HUES48 (cell line): ENCODE data around the gene TSPAN16.

Experiments
- H3K27ac ChIP-seq: one replicate; pipeline ENCODE4 v1.7.0; 2013; ENCODE audit warnings: low read depth, low read length, inconsistent platforms
- H3K27me3 ChIP-seq: 2 replicates; pipeline ENCODE4 v1.6.1; 2013; ENCODE audit warnings: mild to moderate bottlenecking, low read length; ENCODE audit not compliant: control insufficient read depth, insufficient read depth
- H3K36me3 ChIP-seq: 2 replicates; pipeline ENCODE4 v1.6.1; 2013; ENCODE audit warnings: low read length; ENCODE audit not compliant: control insufficient read depth, insufficient read depth
- H3K4me1 ChIP-seq: 2 replicates; pipeline ENCODE4 v1.6.1; 2013; ENCODE audit warnings: mild to moderate bottlenecking, low read length; ENCODE audit not compliant: control insufficient read depth, insufficient read depth
- H3K4me3 ChIP-seq: 2 replicates; pipeline ENCODE4 v1.5.1; 2013; ENCODE audit warnings: mild to moderate bottlenecking, low read depth, low read length
- H3K9ac ChIP-seq: 2 replicates; pipeline ENCODE4 v1.6.1; 2013; ENCODE audit warnings: mild to moderate bottlenecking, low read depth, low read length, moderate library complexity
- H3K9me3 ChIP-seq: 2 replicates; pipeline ENCODE4 v1.6.1; 2013; ENCODE audit warnings: low read length; ENCODE audit not compliant: control insufficient read depth, insufficient read depth

The TSPAN16 gene

DNA sequence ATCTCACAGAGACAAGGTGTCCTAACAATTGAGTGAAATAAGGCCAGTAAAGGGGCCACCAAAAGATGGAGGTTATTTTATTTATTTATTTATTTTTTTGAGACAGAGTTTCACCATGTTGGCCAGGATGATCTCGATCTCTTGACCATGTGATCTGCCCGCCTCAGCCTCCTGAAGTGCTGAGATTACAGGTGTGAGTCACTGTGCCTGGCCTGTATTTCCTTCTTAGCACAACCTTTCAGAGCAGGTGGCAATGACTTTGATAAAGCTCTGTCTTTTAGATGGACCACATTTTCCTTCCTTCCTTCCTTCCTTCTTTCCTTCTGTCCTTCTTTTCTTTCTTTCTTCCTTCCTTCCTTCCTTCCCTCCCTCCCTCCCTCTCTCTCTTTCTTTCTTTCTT lies 22.7 kb upstream of the TSPAN16 start:
- Histone ChIP-seq H3K9ac (no peak overlapping the region), H3K4me1 (peaks cover 4% of the 10 kb centered on the region; the same call in 1 of the 2 replicates), H3K4me3 (no peak overlapping the region), H3K27ac (no peak overlapping the region), H3K9me3 (no peaks in the 10 kb centered on the region; the same call in 1 of the 2 replicates), H3K27me3 (no peaks in the 10 kb centered on the region), H3K36me3 (no peaks in the 10 kb centered on the region)

DNA sequence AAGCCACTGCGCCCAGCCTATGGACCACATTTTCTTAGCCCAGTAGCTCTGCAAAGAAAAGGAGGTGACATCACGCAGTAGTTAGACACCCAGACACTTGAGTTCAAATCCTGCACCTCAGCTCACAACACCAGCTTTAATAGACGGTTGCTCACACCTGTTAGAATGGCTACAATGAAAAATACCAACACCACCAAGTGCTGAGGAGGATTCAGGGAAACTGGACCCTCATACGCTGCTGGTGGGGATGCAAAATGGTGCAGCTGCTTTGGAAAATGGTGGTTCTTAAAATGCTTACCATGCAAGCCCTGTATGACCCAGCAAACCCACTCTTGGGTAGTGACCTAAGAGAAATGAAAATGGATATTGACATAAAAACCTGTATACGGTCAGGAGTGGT lies 22.0 kb upstream of the TSPAN16 start:
- H3K27ac ChIP-seq, result no peak overlapping the region
- no peaks in the 10 kb centered on the region for H3K27me3 ChIP-seq
- H3K36me3 ChIP-seq, result no peaks in the 10 kb centered on the region
- no peak overlapping the region for H3K4me3 ChIP-seq
- no peak overlapping the region for H3K9ac ChIP-seq
- H3K4me1 ChIP-seq, result peaks cover 4% of the 10 kb centered on the region; the same call in 1 of the 2 replicates
- no peaks in the 10 kb centered on the region; the same call in 1 of the 2 replicates for H3K9me3 ChIP-seq

DNA sequence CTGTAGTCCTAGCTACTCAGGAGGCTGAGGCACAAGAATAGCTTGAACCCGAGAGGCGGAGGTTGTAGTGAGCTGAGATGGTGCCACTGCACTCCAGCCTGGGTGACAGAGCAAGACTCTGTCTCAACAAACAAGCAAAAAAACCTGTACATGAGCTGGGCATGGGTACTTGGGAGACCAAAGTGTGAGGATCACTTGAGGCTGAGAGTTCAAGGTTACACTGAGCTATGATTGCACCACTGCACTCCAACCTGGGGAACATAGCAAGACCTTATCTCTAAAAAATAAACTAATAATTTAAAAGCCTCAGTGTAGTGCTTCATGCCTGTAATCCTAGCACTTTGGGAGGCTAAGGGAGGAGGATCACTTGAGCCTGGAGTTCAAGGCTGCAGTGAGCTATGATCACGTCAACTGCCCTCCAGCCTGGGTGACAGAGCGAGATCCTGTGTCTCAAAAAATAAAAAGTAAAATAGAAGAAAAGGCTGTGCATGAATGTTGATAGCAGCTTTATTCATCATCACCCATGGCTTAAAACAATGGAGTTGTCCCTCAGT lies 21.4 kb upstream of the TSPAN16 start:
- Histone ChIP-seq H3K27me3 (no peaks in the 10 kb centered on the region), H3K27ac (no peak overlapping the region), H3K4me3 (no peak overlapping the region), H3K9me3 (no peaks in the 10 kb centered on the region; the same call in 1 of the 2 replicates), H3K9ac (no peak overlapping the region), H3K4me1 (peaks cover 4% of the 10 kb centered on the region; the same call in 1 of the 2 replicates), H3K36me3 (no peaks in the 10 kb centered on the region)

DNA sequence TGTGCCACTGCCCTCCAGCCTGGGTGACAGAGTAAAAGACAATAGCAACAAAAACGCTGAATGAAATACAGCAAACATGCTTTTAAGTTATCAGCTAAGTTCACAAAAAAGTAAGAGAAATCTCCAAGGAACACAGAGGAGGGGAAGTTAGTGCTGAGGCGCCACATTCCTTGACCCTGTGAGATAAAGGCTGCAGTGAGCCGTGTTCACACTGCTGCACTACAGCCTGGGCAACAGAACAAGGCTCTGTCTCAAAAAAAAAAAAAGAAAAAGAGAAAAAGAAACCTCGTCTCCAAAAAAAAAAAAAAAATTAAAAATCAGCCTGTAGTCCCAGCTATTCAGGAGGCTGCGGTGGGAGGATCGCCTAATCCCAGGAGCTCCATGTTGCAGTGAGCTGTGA lies 17.3 kb upstream of the TSPAN16 start:
- Histone ChIP-seq H3K27ac (no peak overlapping the region), H3K9me3 (no peaks in the 10 kb centered on the region; the same call in 1 of the 2 replicates), H3K27me3 (no peaks in the 10 kb centered on the region), H3K36me3 (no peaks in the 10 kb centered on the region), H3K4me1 (peaks cover 4% of the 10 kb centered on the region; the same call in 1 of the 2 replicates), H3K4me3 (no peak overlapping the region), H3K9ac (no peak overlapping the region)

DNA sequence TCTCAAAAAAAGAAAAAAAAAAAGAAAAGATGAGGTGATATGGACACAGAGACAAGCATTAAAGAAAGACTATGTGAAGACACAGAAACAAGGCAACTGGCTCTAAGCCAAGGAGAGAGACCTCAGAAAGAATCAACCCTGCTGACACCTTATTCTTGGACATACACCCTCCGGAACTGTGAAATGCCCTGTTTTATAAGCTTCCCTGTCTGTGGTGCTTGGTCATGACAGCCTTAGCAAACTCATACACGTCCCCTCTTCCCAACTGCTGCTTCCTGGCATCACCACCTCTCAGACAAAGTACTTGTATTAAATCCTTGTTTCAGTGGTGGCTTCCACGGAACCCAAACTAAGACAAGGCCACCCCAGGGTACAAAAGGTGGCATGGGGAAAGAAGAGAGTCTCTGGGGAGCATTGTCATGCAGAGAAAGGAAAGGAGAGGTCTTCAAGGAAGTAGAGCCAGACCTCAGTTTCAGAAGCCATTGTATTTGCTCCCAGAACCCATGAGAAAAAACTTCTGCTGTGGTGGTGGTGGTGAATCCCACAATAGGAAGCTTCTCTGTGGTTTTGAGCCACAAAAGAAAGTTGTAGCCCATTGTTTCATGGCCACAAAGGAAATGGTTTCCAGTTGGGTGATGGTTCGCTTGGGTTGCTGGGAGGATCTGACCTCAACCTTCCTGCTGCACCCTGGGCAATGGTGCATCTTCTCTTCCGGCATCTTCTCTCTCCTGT lies 16.3 kb upstream of the TSPAN16 start:
- H3K36me3 ChIP-seq, result no peaks in the 10 kb centered on the region
- peaks cover 4% of the 10 kb centered on the region; the same call in 1 of the 2 replicates for H3K4me1 ChIP-seq
- no peak overlapping the region for H3K4me3 ChIP-seq
- H3K9ac ChIP-seq, result no peak overlapping the region
- no peaks in the 10 kb centered on the region for H3K27me3 ChIP-seq
- no peaks in the 10 kb centered on the region; the same call in 1 of the 2 replicates for H3K9me3 ChIP-seq
- no peak overlapping the region for H3K27ac ChIP-seq

DNA sequence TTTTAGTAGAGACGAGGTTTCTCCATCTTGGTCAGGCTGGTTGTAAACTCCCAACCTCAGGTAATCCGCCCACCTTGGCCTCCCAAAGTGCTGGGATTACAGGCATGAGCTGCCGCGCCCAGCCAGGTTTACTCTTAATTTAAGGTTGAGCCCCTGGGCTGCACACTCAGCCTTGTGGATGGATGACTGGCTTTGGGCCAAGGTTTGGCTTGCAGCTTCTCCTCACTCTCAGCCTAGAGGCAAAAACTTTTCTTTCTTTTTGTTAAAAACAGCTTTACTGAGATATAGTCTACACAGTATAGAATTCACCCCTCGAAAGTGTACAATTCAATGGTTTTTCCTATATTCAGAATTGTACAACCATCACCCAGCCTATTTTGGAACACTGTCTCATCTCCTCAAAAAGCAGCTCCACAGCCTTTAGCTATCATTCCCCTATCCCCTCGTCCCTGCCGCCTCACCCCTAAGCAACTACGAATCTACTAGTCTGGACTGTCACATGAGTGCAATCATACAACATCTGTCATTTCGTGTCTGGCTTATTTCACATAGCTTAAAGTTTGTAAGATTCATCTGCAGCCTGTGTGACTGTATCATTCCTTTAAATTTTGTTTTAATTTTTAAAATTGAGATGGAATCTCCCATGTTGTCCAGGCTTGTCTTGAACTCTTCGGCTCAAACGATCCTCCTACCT lies 14.5 kb upstream of the TSPAN16 start:
- no peak overlapping the region for H3K27ac ChIP-seq

DNA sequence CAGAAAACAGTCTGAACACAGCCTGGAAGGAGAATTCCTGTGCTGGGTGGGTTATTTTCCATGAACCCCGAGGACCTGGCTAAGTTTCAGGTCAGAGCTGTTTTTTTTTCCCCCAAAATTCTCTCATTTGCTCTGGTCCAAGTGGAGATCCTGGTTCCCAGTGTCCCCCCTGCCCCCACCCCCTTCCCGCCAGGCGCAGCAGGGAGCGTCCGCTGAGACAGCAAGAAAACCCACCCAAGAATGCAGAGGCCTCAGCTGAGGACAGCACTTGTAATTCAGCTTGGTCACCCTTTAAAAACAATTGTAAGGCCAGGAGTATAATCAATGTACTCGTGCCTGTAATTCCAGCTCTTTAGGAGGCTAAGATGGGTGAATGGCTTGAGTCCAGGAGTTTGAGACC lies 11.4 kb upstream of the TSPAN16 start:
- no peak overlapping the region for H3K27ac ChIP-seq
- H3K36me3 ChIP-seq, result no peaks in the 10 kb centered on the region
- H3K27me3 ChIP-seq, result no peaks in the 10 kb centered on the region
- no peaks in the 10 kb centered on the region for H3K4me1 ChIP-seq
- H3K4me3 ChIP-seq, result no peak overlapping the region
- H3K9ac ChIP-seq, result no peak overlapping the region
- no peaks in the 10 kb centered on the region for H3K9me3 ChIP-seq

More for the DNA sequence above, 14.5 kb upstream of the TSPAN16 start:
- Histone ChIP-seq H3K27me3 (no peaks in the 10 kb centered on the region), H3K4me1 (no peaks in the 10 kb centered on the region), H3K9ac (no peak overlapping the region), H3K4me3 (no peak overlapping the region), H3K36me3 (no peaks in the 10 kb centered on the region), H3K9me3 (no peaks in the 10 kb centered on the region; the same call in 1 of the 2 replicates)

DNA sequence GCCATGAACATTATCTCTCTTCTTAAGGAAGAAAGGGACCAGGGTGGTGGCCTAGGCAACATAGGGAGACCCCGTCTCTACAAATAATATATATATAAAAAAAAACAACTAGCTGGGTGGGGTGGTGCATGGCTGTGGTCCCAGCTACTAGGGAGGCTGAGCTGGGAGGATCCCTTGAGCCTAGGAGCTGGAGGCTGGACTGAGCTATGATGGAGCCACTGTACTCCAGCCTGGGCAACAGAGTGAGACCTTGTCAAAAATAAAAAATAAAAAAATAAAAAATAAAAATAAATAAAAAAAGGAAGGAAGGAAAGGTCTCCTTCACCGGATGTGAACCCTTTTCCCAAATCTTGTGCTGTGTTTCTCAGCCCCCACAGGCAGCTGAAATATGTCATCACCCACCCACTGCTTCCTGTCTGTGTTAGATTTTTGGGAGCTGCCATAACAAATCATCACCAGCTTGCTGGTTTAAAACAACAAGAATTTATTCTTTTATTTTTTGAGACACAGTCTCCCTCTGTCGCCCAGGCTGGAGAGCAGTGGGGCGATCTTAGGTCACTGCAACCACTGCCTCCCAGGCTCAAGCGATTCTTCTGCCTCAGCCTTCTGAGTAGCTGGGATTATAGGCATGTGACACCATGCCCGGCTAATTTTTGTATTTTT lies 9.5 kb upstream of the TSPAN16 start:
- H3K9me3 ChIP-seq, result no peaks in the 10 kb centered on the region
- H3K36me3 ChIP-seq, result no peaks in the 10 kb centered on the region
- no peak overlapping the region for H3K9ac ChIP-seq
- no peaks in the 10 kb centered on the region for H3K4me1 ChIP-seq
- H3K4me3 ChIP-seq, result no peak overlapping the region
- H3K27ac ChIP-seq, result no peak overlapping the region
- no peaks in the 10 kb centered on the region for H3K27me3 ChIP-seq

DNA sequence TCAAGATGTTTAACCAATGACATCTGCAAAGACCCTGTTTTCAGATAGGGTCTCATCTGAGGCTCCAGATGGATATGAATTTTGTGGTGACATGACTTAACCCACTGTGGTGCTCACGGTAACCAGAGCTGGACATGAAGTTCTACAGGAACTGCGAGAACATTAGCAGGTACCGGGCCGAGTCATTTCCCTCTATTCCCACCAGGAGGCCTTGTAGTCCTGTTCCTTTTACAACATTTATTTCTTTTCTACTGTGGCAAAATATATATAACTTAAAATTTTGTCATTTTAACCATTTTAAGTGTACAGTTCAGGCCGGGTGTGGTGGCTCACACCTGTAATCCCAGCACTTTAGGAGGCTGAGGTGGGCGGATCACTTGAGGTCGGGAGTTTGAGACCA lies 7.6 kb upstream of the TSPAN16 start:
- Histone ChIP-seq H3K27me3 (no peaks in the 10 kb centered on the region), H3K4me3 (no peak overlapping the region), H3K4me1 (no peaks in the 10 kb centered on the region), H3K27ac (no peak overlapping the region), H3K36me3 (no peaks in the 10 kb centered on the region), H3K9me3 (no peaks in the 10 kb centered on the region), H3K9ac (no peak overlapping the region)

DNA sequence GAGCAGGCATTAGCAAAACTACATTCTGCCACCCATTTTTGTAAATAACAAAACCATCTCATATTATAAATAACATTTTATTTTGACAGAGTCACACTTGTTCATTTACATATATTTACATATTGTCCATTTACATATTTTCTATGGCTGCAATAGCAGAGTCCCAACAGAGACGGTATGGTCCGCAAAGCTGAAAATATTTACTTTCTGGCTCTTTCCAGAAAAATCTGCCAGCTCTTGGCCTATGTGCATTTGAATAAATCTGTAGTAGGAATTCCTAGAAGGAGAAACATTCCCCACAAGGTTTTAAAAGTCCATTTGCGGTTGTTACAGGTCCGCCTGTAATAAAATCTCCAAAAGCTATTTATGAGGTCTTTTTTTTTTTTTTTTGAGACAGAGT lies 5.7 kb upstream of the TSPAN16 start:
- H3K4me1 ChIP-seq, result peaks cover 3% of the 10 kb centered on the region; the same call in 1 of the 2 replicates
- no peak overlapping the region for H3K9ac ChIP-seq
- no peak overlapping the region for H3K27ac ChIP-seq
- no peaks in the 10 kb centered on the region for H3K27me3 ChIP-seq
- H3K9me3 ChIP-seq, result no peaks in the 10 kb centered on the region
- H3K36me3 ChIP-seq, result no peaks in the 10 kb centered on the region
- no peak overlapping the region for H3K4me3 ChIP-seq
